Right ventricle myocardium inferior (tissue), 1 donor: ENCODE results near the gene NIPAL3. TPM values are rescaled to one million over a fixed set of nuclear protein-coding genes. Genes with fewer than 3 reads are reported as not detected.

Experiments used
- ATAC-seq: fragments of 200-7000 bp; cut with Tn5 transposase; one replicate; pipeline ENCODE4 v1.9.1; 2020; ENCODE audit warnings: mild to moderate bottlenecking, moderate library complexity
- DNase-seq: peaks from one replicate; pipeline ENCODE4 v3.0.0; 2021; ENCODE audit errors: missing footprints
- intact Hi-C: fragments of 100-400 bp; cut with DNase I; formaldehyde crosslinking; loops from one replicate; pipeline ENCODE4 v1.11.0; 2022
- total RNA-seq: library from RNA; stranded (reverse); fragmentation: NEBNext Ultra II Directional; extraction: Animal tissue kit (Norgen Biotek cat#: 25700); gene quantifications from one replicate; pipeline ENCODE4 v1.2.1, GENCODE V29; 2021
- donor health status: DM: no; HTN: yes; CAD: no; lungs with severe emphysema.

NIPAL3 gene
- total RNA-seq, 1 donor from 2014 or later: 30.9 TPM

DNA sequence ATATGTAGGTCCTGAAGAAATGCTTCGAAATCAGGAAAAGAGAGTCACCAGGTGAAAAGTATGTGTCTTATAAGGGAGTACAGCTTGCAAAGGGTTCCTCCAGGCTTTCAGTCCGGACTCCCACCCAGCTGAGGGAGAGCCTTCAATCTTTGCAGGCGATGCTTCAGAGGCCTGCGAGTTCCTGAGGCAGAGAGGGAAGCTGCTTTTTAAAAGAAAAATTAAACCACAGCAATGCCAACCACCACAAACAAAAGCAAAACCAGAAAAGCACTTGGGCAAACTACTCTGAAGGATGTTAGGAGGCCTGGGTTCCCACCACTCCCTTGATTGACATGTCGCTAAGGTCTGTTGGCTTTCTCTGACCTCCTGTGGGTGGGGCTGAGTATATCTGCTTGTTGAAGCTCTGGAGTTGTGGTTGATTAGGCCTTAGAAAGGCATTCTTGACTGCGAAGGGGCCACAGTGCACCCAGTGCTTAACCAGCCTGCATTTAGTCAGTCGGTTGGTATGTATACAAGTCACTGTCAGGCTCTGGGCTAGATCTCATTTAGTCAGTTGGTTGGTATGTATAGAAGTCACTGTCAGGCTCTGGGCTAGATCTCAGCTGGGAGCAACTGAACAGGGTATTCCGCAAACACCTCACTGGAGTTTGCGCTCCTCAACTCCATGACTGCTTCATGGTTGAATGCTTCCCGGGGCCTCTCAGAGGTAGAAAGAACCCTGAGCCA is 1.2 kb downstream of the NIPAL3 start:
- DNase-seq: no peak
- ATAC-seq: no peak
- intact Hi-C loops: loop anchor here (5.0 kb wide), 2 partner anchors 85 to 225 kb away; partner anchors contain the start of genes RCAN3 and SRRM1

- intact Hi-C loops: loop anchor here (5.0 kb wide), 2 partner anchors 85 to 225 kb away; partner anchors contain the start of genes RCAN3 and SRRM1
- DNase-seq (no peak), ATAC-seq (no peak)
These were observed 2.1 kb downstream of the NIPAL3 start for GRCh38 chr1:24417681-24418080.

DNA sequence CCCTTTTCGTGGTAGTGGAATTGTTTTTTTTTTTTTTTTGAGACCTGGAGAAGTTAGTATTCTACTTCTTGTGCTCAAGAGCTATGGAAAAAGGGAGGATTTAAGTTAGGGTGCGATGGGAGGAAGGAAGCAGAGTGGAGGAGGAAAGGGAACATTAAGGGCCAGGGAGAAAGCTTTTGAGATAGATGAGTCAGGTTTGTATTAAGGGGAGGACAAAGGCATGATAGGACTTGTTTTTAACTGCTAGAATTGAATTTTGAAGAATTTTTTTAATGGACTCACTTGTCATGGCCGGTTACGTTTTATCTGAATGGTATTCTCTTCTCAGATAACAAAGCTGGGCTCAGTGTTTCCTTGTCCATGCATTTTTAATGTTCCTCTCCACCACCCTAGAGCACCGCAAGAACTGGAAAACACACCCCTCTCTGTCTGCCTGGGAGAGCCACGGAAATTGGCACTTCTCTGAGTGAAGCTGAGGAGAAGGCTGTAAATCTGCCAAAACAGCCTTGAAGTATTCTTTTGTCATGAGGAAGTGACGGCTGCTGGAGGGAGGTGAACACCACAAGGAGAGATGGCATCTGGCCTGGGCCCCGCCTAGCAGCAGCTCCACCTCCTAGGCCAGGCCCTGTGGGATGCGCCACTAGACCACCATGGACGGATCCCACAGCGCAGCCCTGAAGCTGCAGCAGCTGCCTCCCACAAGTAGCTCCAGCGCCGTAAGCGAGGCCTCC is 3.5 kb downstream of the NIPAL3 start:
- no peak for DNase-seq
- intact Hi-C loops: loop anchor here (5.0 kb wide), 2 partner anchors 83 to 223 kb away; partner anchors contain the start of genes RCAN3 and SRRM1
- no peak for ATAC-seq

DNA sequence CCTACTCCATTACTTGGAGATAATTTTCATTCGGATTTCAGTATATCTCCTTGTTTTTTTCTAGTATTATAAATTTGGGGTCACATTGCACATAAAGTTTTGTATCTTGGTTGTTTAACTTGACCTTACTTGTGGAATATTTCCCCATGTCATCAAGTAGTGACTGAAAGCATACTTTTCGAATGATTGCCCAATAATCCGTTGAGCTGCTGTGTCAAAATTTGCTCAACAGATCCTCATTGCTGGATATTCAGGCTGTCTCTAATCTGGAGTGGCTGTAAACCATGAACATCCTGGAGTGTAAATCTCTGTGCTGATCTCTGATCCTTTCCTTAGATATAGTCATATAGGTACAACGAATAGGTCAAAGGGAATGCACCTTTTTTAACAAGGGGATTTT is 4.9 kb downstream of the NIPAL3 start:
- ATAC-seq (no peak), DNase-seq (no peak)
- intact Hi-C loops: no loop called here

- ATAC-seq (no peak), DNase-seq (no peak)
- intact Hi-C loops: no loop called here
These were observed 5.9 kb downstream of the NIPAL3 start for GRCh38 chr1:24421502-24421901.

DNA sequence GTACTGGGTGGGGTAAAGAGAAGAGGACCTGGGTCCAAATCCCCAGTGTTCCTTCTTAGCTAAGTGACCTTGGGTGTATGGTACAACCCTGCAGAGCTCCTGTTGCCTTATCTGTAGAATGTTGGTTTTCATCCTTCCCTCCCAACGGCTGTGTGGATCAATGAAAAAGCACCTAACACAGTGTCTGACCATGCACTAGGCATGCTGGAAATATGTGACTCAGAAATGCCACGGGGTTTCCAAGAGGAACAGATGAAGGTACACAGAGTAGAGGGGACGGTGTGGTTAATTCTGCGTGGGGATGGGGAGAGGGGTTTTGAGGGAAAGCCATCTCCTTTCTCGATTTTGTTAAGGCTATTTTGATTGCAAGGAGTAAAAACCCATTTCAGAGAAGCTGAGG is 8.6 kb downstream of the NIPAL3 start:
- ATAC-seq: no peak
- intact Hi-C loops: no loop called here

GRCh38 chr1:24424990-24425389 is 9.4 kb downstream of the NIPAL3 start:
- DNase-seq (no peak), ATAC-seq (no peak)
- intact Hi-C loops: no loop called here

More for the DNA sequence above, 8.6 kb downstream of the NIPAL3 start:
- DNase-seq: no peak

GRCh38 chr1:24425441-24425840 is 9.8 kb downstream of the NIPAL3 start:
- no peak for ATAC-seq
- intact Hi-C loops: no loop called here

DNA sequence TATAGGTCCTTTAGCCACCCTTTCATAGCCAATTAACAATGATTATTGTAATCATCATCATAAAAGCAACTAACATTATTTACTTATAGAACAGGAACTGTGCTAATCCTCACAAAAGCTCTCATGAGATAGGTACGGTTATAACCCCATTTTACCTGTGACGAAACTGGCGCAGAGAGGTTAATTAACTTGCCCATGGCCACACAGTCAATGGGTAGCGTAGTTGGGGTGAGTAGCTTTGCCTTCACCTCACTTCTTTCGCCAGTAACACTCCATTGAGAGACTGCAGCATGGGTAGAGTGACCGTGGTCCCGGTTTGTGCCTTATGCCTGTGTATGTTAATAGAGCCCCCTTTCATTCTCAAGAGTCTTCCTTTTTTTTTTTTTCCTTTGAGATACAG is 10.3 kb downstream of the NIPAL3 start:
- intact Hi-C loops: no loop called here
- no peak for DNase-seq
- ATAC-seq: no peak

More at GRCh38 chr1:24425441-24425840, 9.8 kb downstream of the NIPAL3 start:
- no peak for DNase-seq

- ATAC-seq (peak; percentile 21), DNase-seq (no peak)
- intact Hi-C loops: no loop called here
These were observed 11.3 kb downstream of the NIPAL3 start for GRCh38 chr1:24426744-24427544.

GRCh38 chr1:24427545-24427862 is 11.9 kb downstream of the NIPAL3 start:
- ATAC-seq: peak; percentile 75
- intact Hi-C loops: no loop called here
- no peak for DNase-seq

DNA sequence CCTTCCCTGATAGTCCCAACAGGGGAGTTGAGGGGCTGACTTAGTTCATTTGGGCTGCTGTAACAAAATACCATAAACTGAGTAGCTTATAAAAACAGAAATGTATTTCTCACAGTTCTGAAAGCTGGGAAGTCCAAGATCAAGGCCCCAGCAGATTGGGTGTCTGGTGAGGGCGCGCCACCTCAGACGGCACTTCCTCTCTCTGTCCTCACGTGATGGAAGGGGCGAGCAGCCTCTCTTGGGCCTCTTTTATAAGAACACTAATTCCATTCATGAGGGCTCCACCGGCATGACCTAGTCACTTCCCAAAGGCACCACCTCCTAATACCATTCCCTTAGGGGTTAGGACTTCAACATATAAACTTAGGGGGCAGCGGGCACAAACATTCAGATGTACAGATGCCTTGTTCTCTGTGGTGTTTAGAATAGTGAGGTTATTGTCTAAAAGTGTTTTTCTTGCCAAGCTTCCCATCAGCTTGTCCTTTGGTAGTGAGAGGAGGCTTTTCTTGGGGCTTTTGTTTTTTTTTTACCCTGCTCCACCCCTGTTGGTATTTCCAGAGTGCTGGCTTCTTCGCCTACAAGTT is 20.3 kb downstream of the NIPAL3 start:
- intact Hi-C loops: no loop called here
- DNase-seq (no peak), ATAC-seq (no peak)

DNA sequence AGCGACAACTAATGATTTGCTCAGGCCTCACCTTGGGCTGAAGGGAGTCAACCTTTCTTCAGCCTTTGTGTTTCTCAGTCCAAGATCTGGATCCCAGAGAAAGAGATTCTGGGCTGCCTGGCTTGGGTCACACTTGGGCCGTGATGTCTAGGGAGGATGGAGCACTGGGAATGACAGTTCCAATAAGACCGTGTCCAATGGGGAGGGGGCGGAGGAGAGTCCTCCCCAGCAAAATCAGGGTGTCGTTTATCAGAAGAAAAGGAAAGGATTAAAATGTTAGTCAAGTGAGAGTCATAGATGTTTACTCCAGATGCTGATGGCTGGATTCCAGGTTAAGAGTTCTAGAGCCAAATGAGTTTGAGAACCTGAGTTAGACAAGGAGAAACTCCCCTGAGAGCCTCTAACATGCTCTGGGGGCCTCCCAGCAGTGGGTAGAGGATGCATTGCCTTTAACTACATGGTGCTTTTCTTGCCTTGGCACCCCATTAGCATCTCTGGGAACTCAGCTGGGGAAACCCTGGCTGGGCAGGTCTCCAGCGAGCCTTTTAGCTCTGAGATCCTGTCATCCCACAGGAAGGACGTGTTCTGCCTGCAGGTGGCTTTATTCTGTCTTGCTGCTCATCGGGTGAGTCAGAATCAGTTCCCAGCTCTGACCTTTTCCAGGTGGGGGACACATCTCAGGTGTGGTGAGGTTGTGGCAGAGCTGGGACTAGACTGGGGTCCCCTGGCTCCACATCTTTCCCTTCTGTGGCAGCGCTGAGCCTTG is 22.2 kb downstream of the NIPAL3 start:
- DNase-seq (no peak), ATAC-seq (peak; percentile 38)
- intact Hi-C loops: loop anchor here (2.0 kb wide), 1 partner anchor 65 kb away; the partner anchor contains the start of gene RCAN3

GRCh38 chr1:24438423-24438901 is 22.9 kb downstream of the NIPAL3 start:
- ATAC-seq: peak; percentile 92
- intact Hi-C loops: loop anchor here (2.0 kb wide), 1 partner anchor 64 kb away; the partner anchor contains the start of gene RCAN3

DNA sequence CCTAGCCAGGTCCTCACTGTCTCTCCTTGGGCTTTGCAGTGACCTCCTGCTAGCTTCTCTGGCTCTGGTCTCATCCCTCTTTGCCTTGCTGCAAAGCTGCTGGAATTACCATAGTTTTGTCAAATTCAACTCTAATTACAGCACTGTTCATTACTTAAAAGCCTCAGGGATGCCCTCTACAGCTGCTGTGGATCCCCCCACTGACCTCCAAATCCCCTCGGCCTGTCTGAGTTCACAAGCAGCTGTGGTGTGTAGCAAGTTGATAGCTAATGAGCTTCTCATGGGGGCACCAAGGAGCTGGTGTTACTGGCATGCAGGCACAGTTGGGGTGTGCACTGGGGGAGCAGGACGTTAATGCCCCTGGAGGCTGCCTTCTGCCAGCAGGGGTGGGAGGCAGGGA is 24.8 kb downstream of the NIPAL3 start:
- DNase-seq (no peak), ATAC-seq (no peak)
- intact Hi-C loops: no loop called here

More at GRCh38 chr1:24438423-24438901, 22.9 kb downstream of the NIPAL3 start:
- DNase-seq: peak; percentile 80

DNA sequence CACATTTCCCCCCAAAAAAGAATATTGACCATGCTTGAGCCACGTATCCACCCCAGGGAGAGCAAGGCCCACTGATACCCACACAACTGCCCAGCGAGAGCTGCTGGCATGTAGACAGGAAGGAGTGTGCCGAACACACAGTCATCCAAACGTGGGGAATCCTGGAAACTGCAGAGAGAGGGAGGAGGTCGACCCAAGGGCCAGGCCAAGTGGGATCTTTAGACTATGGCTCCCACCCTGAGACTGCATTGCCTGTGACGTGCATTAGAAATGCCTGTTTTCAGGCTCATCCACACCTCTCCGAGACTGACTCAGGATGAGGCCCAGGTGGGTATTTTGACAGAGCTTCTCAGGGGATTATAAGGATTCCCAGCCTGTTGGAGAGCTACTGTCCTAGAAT is 25.9 kb downstream of the NIPAL3 start:
- intact Hi-C loops: no loop called here
- DNase-seq (no peak), ATAC-seq (no peak)

GRCh38 chr1:24441996-24442668 is 26.5 kb downstream of the NIPAL3 start:
- DNase-seq: no peak
- ATAC-seq: no peak
- intact Hi-C loops: no loop called here

DNA sequence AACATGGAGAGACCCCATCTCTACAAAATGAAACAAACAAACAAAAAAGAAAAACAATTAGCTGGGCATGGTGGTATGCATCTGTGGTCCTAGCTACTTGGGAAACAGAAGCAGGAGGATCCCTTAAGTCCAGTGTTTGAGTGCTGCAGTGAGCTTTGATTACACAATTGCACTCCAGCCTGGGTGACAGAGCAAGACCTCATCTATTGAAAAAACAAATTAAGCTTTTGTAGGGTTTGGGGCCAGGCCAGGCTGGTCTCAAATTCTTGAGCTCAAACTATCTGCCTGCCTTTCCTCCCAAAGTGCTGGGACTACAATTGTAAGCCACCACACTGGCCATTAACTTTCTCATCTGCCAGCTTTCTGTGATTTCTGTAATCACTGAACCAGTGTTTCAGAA is 27.2 kb downstream of the NIPAL3 start:
- DNase-seq (no peak), ATAC-seq (no peak)
- intact Hi-C loops: no loop called here
